ENCODE measurements around the gene ATAD3C.
"Not testable (repeated sequence)": the region's sequence is repeated elsewhere in the genome, so short reads cannot be mapped to it uniquely, and the experiment has no call there.

ATAD3C gene

GRCh38 chr1:1511533-1512285 is 62.2 kb downstream of the ATAD3C start, which contains the start of gene ATAD3A:
Gene ATAD3A (plus strand): TSS chr1:1512162. CDS start chr1:1512269, 107 bp downstream.
- peak; percentile 97 to 99 (median 98) for DNase-seq

- DNase-seq, result not testable (repeated sequence)
These were observed 62.9 kb downstream of the ATAD3C start for GRCh38 chr1:1512425-1512824.

GRCh38 chr1:1513675-1514074 is 64.2 kb downstream of the ATAD3C start:
- DNase-seq, result not testable (repeated sequence)

DNA sequence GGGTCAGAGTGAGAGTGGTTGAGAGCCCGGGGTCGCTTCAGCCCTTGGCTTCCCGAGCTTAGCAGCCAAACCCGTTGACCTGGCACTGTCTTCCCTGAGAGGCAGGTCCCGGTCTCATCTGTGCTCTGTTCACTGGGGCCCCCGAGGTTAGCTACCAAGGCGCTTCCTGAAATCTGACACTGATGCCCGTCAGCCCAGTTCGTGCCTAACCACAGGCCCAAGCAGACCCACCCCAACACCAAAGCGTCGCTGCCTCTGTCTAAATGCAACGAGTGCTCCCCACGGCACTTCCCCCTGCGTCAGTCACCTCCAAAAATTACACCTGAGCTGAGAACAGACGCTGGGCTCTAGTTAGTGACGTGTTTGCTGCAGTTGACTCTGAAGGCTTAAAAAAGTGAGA is 64.9 kb downstream of the ATAD3C start:
- not testable (repeated sequence) for DNase-seq

GRCh38 chr1:1516923-1517322 is 67.4 kb downstream of the ATAD3C start:
- DNase-seq, result not testable (repeated sequence)

- DNase-seq, result no peak
These were observed 68.6 kb downstream of the ATAD3C start for GRCh38 chr1:1517973-1518620.

DNA sequence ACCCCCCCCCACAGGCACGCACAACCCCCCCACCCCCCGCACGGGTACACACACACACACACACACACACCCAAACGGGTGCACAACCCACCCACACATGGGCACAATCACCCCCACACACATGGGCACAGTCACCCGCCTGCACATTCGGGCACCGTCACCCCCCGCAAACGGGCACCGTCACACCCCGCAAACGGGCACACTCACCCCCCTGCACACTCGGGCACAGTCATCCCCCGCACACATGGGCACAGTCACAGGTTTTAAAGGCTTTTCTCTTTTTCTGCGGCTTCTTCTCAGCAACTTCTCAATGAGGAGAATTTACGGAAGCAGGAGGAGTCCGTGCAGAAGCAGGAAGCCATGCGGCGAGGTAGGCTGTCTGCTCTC is 69.1 kb downstream of the ATAD3C start:
- DNase-seq, result not testable (repeated sequence)

Data from NCI-H1417 (cell line).